Measurements from ENCODE around the gene OR52B2. TPM values are rescaled to one million over a fixed set of nuclear protein-coding genes. Genes with fewer than 3 reads are reported as not detected.
"Not testable (repeated sequence)": the region's sequence is repeated elsewhere in the genome, so short reads cannot be mapped to it uniquely, and the experiment has no call there.

Gene OR52B2
- total and polyA plus RNA-seq, 9 of the 15 experiments (the other 6 are each of a cell fraction or from before 2014, with no cell fraction given) = not detected

DNA sequence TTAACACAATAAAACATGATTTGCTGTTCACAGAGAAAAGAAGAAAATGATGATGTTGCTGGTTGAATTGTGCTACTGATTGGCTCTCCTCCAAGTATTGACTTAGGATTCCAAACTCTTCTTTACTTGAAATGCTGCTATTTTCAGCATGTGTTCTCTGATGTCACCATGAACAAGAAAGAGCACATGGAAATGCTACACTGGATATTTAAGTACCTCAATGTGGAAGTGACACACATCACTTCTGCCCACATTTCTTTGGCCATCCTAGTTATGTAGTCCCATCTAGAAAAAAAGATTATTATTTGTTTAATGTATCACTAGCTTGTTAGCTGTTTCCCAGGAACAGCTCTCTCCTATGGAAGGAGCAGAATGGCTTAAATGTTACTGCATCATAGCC, 27.2 kb downstream of the OR52B2 start:
- no peaks in the 10 kb centered on the region for H3K9me3 ChIP-seq (replicated peaks; ENCODE audit: control insufficient read depth, insufficient read depth, low read depth, low read length)
- FAIRE-seq (no peak), ATAC-seq (no peak), DNase-seq (ENCODE audit: extremely low read depth in 1 of 4, low spot score in 3 of 4) (no peak)
- no peaks in the 10 kb centered on the region for H3K79me2 ChIP-seq (ENCODE audit: control insufficient read depth, insufficient read depth, low read length)
- BruUV-seq (replicated peaks) = no TSS peak
- POLR2A ChIA-PET = no interaction called here
- no peaks in the 10 kb centered on the region for H3K9me1 ChIP-seq (ENCODE audit: control insufficient read depth, insufficient read depth, low read length)
- no peaks in the 10 kb centered on the region for H4K20me1 ChIP-seq (replicated peaks; ENCODE audit: control insufficient read depth, insufficient read depth, low read length)
- no peaks in the 10 kb centered on the region for H3K4me1 ChIP-seq (replicated peaks in 1 of 2; ENCODE audit: control insufficient read depth in 2 of 2, insufficient read depth in 2 of 2, low read length in 2 of 2)
- H3K27me3 ChIP-seq (ENCODE audit: control insufficient read depth in 2 of 2, insufficient read depth in 2 of 2, low read length in 2 of 2) = peaks cover 0 to 3% of the 10 kb centered on the region in 2 experiments; a peak in 2 of 5 replicates
- CTCF ChIA-PET (ENCODE audit: low intra/inter-chr PET ratio) = no interaction called here
- no peak overlapping the region for H3K27ac ChIP-seq (ENCODE audit: extremely low read depth, low read depth, low read length)
- H3K4me2 ChIP-seq (ENCODE audit: insufficient read depth, low read length) = no peak overlapping the region
- in situ Hi-C loops (cut with MboI) (no loop called here), intact Hi-C loops (cut with micrococcal nuclease) (no loop called here)
- no peak overlapping the region for H2AFZ ChIP-seq (ENCODE audit: low read depth, low read length)
- H3K4me3 ChIP-seq = no peak overlapping the region
- H3K9ac ChIP-seq (ENCODE audit: insufficient read depth in 1 of 2, low read depth in 2 of 2, low read length in 2 of 2) = no peak overlapping the region
- TF ChIP-seq GTF2F1 (IDR thresholded peaks at IDR 0.05; ENCODE audit: low read depth, low read length) = no peak
- TF ChIP-seq FOXK2 (conservative IDR thresholded peaks at IDR 0.05 in 1 of 2, IDR thresholded peaks at IDR 0.05 in 1 of 2; ENCODE audit: low read depth in 2 of 2) = no peak
- TF ChIP-seq RB1 (IDR thresholded peaks at IDR 0.05; ENCODE audit: low read depth) = no peak
- no peak for TF ChIP-seq GTF2E2 (tag; IDR thresholded peaks at IDR 0.05)
- H3K36me3 ChIP-seq (ENCODE audit: control insufficient read depth, insufficient read depth, low read length) = no peaks in the 10 kb centered on the region

DNA sequence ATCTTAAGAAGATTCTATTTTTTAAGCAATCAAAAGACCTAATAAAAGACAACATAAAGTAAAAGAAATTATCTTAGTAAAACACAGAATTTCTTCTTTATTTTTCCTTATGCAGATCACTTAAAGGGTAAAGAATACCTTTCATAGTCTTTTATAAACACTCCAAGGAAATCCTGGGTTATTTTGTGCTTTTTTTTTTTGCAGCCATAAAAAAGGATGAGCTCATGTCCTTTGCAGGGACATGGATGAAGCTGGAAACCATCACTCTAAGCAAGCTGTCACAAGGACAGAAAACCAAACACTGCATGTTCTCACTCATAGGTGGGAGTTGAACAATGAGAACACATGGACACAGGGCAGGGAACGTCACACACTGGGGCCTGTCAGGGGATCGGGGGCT, 34.2 kb downstream of the OR52B2 start:
- H3K9me1 ChIP-seq (ENCODE audit: control insufficient read depth, insufficient read depth, low read length); FAIRE-seq; H3K4me1 ChIP-seq (replicated peaks in 1 of 2; ENCODE audit: control insufficient read depth in 2 of 2, insufficient read depth in 2 of 2, low read length in 2 of 2); H3K27me3 ChIP-seq (ENCODE audit: control insufficient read depth in 2 of 2, insufficient read depth in 2 of 2, low read length in 2 of 2); H3K79me2 ChIP-seq (ENCODE audit: control insufficient read depth, insufficient read depth, low read length); in situ Hi-C loops (cut with MboI); H4K20me1 ChIP-seq (replicated peaks; ENCODE audit: control insufficient read depth, insufficient read depth, low read length); H3K9me3 ChIP-seq (replicated peaks; ENCODE audit: control insufficient read depth, insufficient read depth, low read depth, low read length); H3K4me3 ChIP-seq; intact Hi-C loops (cut with micrococcal nuclease); H3K9ac ChIP-seq (ENCODE audit: insufficient read depth in 1 of 2, low read depth in 2 of 2, low read length in 2 of 2); CTCF ChIA-PET (ENCODE audit: low intra/inter-chr PET ratio); DNase-seq (ENCODE audit: extremely low read depth in 1 of 4, low spot score in 3 of 4); H3K27ac ChIP-seq (ENCODE audit: extremely low read depth, low read depth, low read length); H2AFZ ChIP-seq (ENCODE audit: low read depth, low read length); ATAC-seq; H3K36me3 ChIP-seq (ENCODE audit: control insufficient read depth, insufficient read depth, low read length); H3K4me2 ChIP-seq (ENCODE audit: insufficient read depth, low read length); BruUV-seq (replicated peaks): not testable (repeated sequence)
- 0% methylated on average over 1 of the region's 2 CpGs for WGBS (ENCODE audit: insufficient coverage, low coverage, missing lambda C conversion rate)
- POLR2A ChIA-PET = interaction anchor here (1.3 kb wide), 1 partner anchor 12 kb away, joined by 3 read pairs; no protein-coding TSS in a partner anchor

Data from K562 (cell line).